H9 (cell line): ENCODE data around the gene QSOX2. TPM values are rescaled to one million over a fixed set of nuclear protein-coding genes. Genes with fewer than 3 reads are reported as not detected.

ENCODE experiments used
- DNase-seq: peaks from one replicate; pipeline ENCODE4 v3.0.0-alpha.2; 2017
- H2AFZ ChIP-seq: one replicate; pipeline ENCODE4 v1.6.1; 2013; ENCODE audit warnings: mild to moderate bottlenecking, low read length, control low read depth, moderate library complexity
- H2AK5ac ChIP-seq: 2 replicates; pipeline ENCODE4 v1.6.1; 2013; ENCODE audit warnings: low read length, control low read depth, mixed read lengths; ENCODE audit not compliant: insufficient read length
- H2BK120ac ChIP-seq: one replicate; pipeline ENCODE4 v1.6.1; 2013; ENCODE audit warnings: low read depth, mild to moderate bottlenecking, low read length, control low read depth, inconsistent platforms; ENCODE audit not compliant: poor library complexity, severe bottlenecking
- H2BK12ac ChIP-seq: 2 replicates; pipeline ENCODE4 v1.6.1; 2013; ENCODE audit warnings: low read length, control low read depth, mixed read lengths, low read depth; ENCODE audit not compliant: insufficient read length
- H2BK15ac ChIP-seq: 2 replicates; pipeline ENCODE4 v1.6.1; 2013; ENCODE audit warnings: low read depth, low read length, control low read depth
- H2BK20ac ChIP-seq: one replicate; pipeline ENCODE4 v1.6.1; 2013; ENCODE audit warnings: low read depth, mild to moderate bottlenecking, low read length, control low read depth, inconsistent platforms; ENCODE audit not compliant: poor library complexity, severe bottlenecking
- H2BK5ac ChIP-seq: 2 replicates; pipeline ENCODE4 v1.6.1; 2013; ENCODE audit warnings: low read length, control low read depth, mixed read lengths; ENCODE audit not compliant: insufficient read length
- H3K14ac ChIP-seq: 2 replicates; pipeline ENCODE4 v1.6.1; 2013; ENCODE audit warnings: low read length, control low read depth; ENCODE audit not compliant: insufficient read depth
- H3K18ac ChIP-seq: 2 replicates; pipeline ENCODE4 v1.6.1; 2013; ENCODE audit warnings: low read depth, mild to moderate bottlenecking, mixed read lengths, low read length, control low read depth; ENCODE audit not compliant: insufficient read length
- H3K23ac ChIP-seq: 2 replicates; pipeline ENCODE4 v1.6.1; 2013; ENCODE audit warnings: low read length, control low read depth, mixed read lengths, low read depth; ENCODE audit not compliant: insufficient read length
- H3K23me2 ChIP-seq: 2 replicates; pipeline ENCODE4 v1.6.1; 2013; ENCODE audit warnings: low read depth, mild to moderate bottlenecking, mixed read lengths, low read length, control low read depth; ENCODE audit not compliant: insufficient read length, poor library complexity, severe bottlenecking
- H3K27ac ChIP-seq: 2 replicates; pipeline ENCODE4 v1.5.1; 2013; ENCODE audit warnings: low read length, control low read depth, mixed read lengths, low read depth; ENCODE audit not compliant: insufficient read length
- H3K27me3 ChIP-seq: 2 replicates; pipeline ENCODE4 v1.6.1; 2013; ENCODE audit warnings: low read length, control low read depth, inconsistent platforms; ENCODE audit not compliant: insufficient read depth
- H3K4ac ChIP-seq: 2 replicates; pipeline ENCODE4 v1.6.1; 2013; ENCODE audit warnings: low read depth, mild to moderate bottlenecking, control low read depth, inconsistent platforms, low read length, moderate library complexity
- H3K4me1 ChIP-seq: 2 replicates; pipeline ENCODE4 v1.6.1; 2013; ENCODE audit warnings: low read length, control low read depth, inconsistent platforms; ENCODE audit not compliant: insufficient read depth
- H3K4me2 ChIP-seq: 2 replicates; pipeline ENCODE4 v1.6.1; 2013; ENCODE audit warnings: low read length, control low read depth, mixed read lengths; ENCODE audit not compliant: insufficient read length, insufficient read depth
- H3K56ac ChIP-seq: 2 replicates; pipeline ENCODE4 v1.6.1; 2013; ENCODE audit warnings: low read depth, mild to moderate bottlenecking, mixed read lengths, low read length, control low read depth; ENCODE audit not compliant: insufficient read length
- H3K79me1 ChIP-seq: 2 replicates; pipeline ENCODE4 v1.6.1; 2013; ENCODE audit warnings: low read depth, mild to moderate bottlenecking, moderate library complexity, low read length, control low read depth, inconsistent platforms; ENCODE audit not compliant: insufficient read depth, poor library complexity, severe bottlenecking
- H3K79me2 ChIP-seq: 2 replicates; pipeline ENCODE4 v1.6.1; 2013; ENCODE audit warnings: low read length, control low read depth, inconsistent platforms; ENCODE audit not compliant: insufficient read depth
- H3K9ac ChIP-seq: 2 replicates; pipeline ENCODE4 v1.6.1; 2013; ENCODE audit warnings: low read length, control low read depth, mixed read lengths; ENCODE audit not compliant: insufficient read length; ENCODE audit errors: extremely low read depth
- H3K9me3 ChIP-seq: one replicate; pipeline ENCODE4 v1.6.1; 2013; ENCODE audit warnings: low read depth, low read length, inconsistent platforms; ENCODE audit not compliant: control insufficient read depth
- H3T11ph ChIP-seq: one replicate; pipeline ENCODE4 v1.6.1; 2013; ENCODE audit warnings: mild to moderate bottlenecking, low read length, control low read depth, inconsistent platforms
- H4K20me1 ChIP-seq: one replicate; pipeline ENCODE4 v1.6.1; 2013; ENCODE audit not compliant: control insufficient read depth, insufficient read length, insufficient read depth
- H4K5ac ChIP-seq: 2 replicates; pipeline ENCODE4 v1.6.1; 2013; ENCODE audit warnings: low read depth, mild to moderate bottlenecking, mixed read lengths, low read length, control low read depth; ENCODE audit not compliant: insufficient read length
- H4K8ac ChIP-seq: replicated peaks from 2 replicates; pipeline ENCODE4 v1.6.1; 2013; ENCODE audit warnings: low read length, control low read depth, mixed read lengths, low read depth; ENCODE audit not compliant: insufficient read length
- H4K91ac ChIP-seq: 2 replicates; pipeline ENCODE4 v1.6.1; 2013; ENCODE audit warnings: low read depth, mild to moderate bottlenecking, moderate library complexity, mixed read lengths, low read length, control low read depth; ENCODE audit not compliant: insufficient read length
- H3K27ac Mint-ChIP-seq, 3 experiments: 2 replicates in 2 of 3; 3 replicates in 1 of 3; pipeline ENCODE4 v1.8.0; 2020 to 2021; ENCODE audit warnings: mixed read lengths in 3 of 3, mild to moderate bottlenecking in 1 of 3, moderate library complexity in 1 of 3
- H3K27me3 Mint-ChIP-seq: 2 replicates; pipeline ENCODE4 v1.8.0; 2021; ENCODE audit warnings: low read depth, mild to moderate bottlenecking, moderate library complexity, mixed read lengths
- H3K36me3 Mint-ChIP-seq, 3 experiments: 2 replicates in 2 of 3; 3 replicates in 1 of 3; pipeline ENCODE4 v1.8.0; 2020 to 2021; ENCODE audit warnings: low read depth in 3 of 3, mixed read lengths in 3 of 3; ENCODE audit not compliant: insufficient read depth in 1 of 3
- H3K4me1 Mint-ChIP-seq, 2 experiments: 2 replicates each; pipeline ENCODE4 v1.8.0; 2020; ENCODE audit warnings: mixed read lengths in 2 of 2
- H3K4me3 Mint-ChIP-seq, 2 experiments: 2 replicates in 1 of 2; 3 replicates in 1 of 2; pipeline ENCODE4 v1.8.0; 2020 to 2021; ENCODE audit warnings: mild to moderate bottlenecking in 2 of 2, mixed read lengths in 2 of 2, moderate library complexity in 1 of 2
- H3K9me3 Mint-ChIP-seq, 2 experiments: 2 replicates in 1 of 2; 3 replicates in 1 of 2; pipeline ENCODE4 v1.8.0; 2020; ENCODE audit warnings: mild to moderate bottlenecking in 2 of 2, mixed read lengths in 2 of 2, moderate library complexity in 1 of 2
- WGBS: extraction: QIAGEN DNeasy Blood & Tissue Kit; methylation state at CpG from one replicate; pipeline ENCODE4 v1.1.7; 2013; ENCODE audit warnings: missing lambda C conversion rate, low lambda C conversion rate, mixed read lengths; ENCODE audit not compliant: insufficient read length; ENCODE audit errors: extremely low coverage; 5-methylcytosine and 5-hydroxymethylcytosine counted together
- total RNA-seq: library from RNA; stranded (reverse); gene quantifications from 2 replicates; pipeline ENCODE4 v1.2.1, GENCODE V29; 2021
- TF ChIP-seq, protein P1 (sequence below): fragments of 200-600 bp; sonication (generic); conservative IDR thresholded peaks from 3 replicates; pipeline ENCODE4 v1.8.0; 2021; ENCODE audit warnings: antibody characterized with exemption, mild to moderate bottlenecking

The QSOX2 gene
- total RNA-seq, 1 experiment from 2014 or later, result 25.8 TPM

- Histone ChIP-seq H3K9me3 (no peaks in the 10 kb centered on the region), H3K79me1 (no peaks in the 10 kb centered on the region), H3K4me1 (no peaks in the 10 kb centered on the region), H3K23ac (no peak overlapping the region), H3K4me2 (no peak overlapping the region), H2BK120ac (no peak overlapping the region), H3K27ac (no peak overlapping the region), H4K91ac (no peak overlapping the region), H2BK15ac (no peak overlapping the region), H3K27me3 (no peaks in the 10 kb centered on the region), H2AFZ (no peak overlapping the region), H2BK20ac (no peak overlapping the region), H3K79me2 (no peaks in the 10 kb centered on the region), H4K5ac (no peak overlapping the region), H2AK5ac (no peak overlapping the region), H3K4ac (no peak overlapping the region), H3K9ac (no peak overlapping the region), H3K18ac (no peak overlapping the region), H4K20me1 (no peaks in the 10 kb centered on the region), H4K8ac (no peak overlapping the region), H3K56ac (no peak overlapping the region), H2BK12ac (no peak overlapping the region), H3K23me2 (no peaks in the 10 kb centered on the region), H3T11ph (no peak overlapping the region), H2BK5ac (no peak overlapping the region), H3K14ac (no peak overlapping the region)
- no CpG with 5 or more reads among the region's 1 CpG for WGBS
- Mint-ChIP-seq H3K4me3 (no peak overlapping the region; a peak in 1 of 5 replicates), H3K27me3 (no peaks in the 10 kb centered on the region; the same call in 1 of the 2 replicates), H3K9me3 (peaks cover 10 to 14% of the 10 kb centered on the region in 2 experiments), H3K27ac (no peak overlapping the region), H3K36me3 (peaks cover 0 to 5% (median 0%) of the 10 kb centered on the region in 3 experiments; a peak in 4 of 7 replicates), H3K4me1 (peaks cover 7 to 14% of the 10 kb centered on the region in 2 experiments; a peak in 3 of 4 replicates)
- TF ChIP-seq, protein P1, sequence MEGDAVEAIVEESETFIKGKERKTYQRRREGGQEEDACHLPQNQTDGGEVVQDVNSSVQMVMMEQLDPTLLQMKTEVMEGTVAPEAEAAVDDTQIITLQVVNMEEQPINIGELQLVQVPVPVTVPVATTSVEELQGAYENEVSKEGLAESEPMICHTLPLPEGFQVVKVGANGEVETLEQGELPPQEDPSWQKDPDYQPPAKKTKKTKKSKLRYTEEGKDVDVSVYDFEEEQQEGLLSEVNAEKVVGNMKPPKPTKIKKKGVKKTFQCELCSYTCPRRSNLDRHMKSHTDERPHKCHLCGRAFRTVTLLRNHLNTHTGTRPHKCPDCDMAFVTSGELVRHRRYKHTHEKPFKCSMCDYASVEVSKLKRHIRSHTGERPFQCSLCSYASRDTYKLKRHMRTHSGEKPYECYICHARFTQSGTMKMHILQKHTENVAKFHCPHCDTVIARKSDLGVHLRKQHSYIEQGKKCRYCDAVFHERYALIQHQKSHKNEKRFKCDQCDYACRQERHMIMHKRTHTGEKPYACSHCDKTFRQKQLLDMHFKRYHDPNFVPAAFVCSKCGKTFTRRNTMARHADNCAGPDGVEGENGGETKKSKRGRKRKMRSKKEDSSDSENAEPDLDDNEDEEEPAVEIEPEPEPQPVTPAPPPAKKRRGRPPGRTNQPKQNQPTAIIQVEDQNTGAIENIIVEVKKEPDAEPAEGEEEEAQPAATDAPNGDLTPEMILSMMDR, result no peak
- no peak for DNase-seq
Observed at GRCh38 chr9:136163248-136163850, 82.3 kb downstream of the QSOX2 start.
